Suppressor macrophage treated with lipopolysaccharide for 1 hour (primary cell): Measurements from ENCODE around the gene PHF12.

Experiments
- DNase-seq, 3 donors: peaks; one replicate each; pipeline ENCODE4 v3.0.0-alpha.2; 2020 to 2022

The PHF12 gene

DNA sequence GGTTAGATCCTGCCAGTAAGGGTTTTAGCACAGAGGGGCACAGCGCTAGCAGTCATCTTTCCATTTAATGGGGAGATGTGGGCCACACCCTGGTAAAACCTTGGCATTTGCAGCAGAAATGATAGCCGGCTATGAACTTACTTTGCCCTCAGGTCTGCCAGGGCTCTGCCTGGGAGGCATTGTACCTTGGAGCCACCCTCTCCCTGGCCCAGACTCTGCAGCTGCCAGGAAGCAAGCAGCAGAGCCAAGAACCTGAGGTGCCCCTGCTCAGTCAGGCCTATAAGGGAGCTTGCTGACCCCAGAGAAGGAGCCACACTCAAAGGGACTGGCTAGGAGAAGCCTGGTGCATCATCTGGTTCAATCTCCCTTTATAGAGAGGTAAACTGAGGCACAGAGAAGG, 23.7 kb upstream of the PHF12 start:
- DNase-seq = no peak

DNA sequence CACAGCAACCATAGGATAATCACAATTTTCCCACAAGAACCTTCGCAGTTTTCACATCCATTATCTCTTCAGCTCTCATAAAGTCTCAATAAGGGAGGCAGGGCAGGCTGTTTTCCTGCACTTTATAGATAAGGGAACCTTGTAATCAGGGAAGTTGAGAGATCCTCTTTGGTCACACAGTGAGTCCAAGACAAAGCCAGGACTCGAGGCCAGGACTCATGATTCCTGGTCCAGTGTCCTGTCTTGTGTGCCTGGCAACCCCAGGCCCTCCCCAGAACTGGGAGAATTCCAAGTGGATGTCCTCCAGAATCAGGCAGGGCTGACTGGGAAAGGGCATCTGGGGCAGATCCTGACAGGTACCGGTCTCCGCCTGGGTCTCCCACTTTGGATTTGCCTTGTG, 23.1 kb upstream of the PHF12 start:
- DNase-seq = no peak

DNA sequence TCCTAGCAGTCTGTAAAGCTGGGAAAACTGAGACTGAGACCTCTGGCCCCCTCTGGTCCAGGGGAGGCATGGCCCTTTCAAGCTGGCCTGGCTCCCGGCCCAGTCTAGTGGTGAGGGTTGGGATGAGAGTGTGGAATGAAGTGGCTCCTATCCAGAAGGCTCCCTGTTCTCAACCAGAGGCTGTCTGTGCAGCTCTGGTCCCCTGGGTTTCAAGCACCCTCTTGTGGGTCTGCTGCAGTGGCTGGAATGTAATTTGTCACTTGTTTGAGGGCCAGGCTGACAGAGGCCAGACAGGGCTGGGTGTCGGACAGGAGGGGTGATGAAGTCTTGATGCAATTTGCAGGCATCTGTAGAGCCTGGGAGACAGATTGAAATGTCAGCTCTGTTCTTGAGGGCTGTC, 22.1 kb upstream of the PHF12 start:
- no peak for DNase-seq

DNA sequence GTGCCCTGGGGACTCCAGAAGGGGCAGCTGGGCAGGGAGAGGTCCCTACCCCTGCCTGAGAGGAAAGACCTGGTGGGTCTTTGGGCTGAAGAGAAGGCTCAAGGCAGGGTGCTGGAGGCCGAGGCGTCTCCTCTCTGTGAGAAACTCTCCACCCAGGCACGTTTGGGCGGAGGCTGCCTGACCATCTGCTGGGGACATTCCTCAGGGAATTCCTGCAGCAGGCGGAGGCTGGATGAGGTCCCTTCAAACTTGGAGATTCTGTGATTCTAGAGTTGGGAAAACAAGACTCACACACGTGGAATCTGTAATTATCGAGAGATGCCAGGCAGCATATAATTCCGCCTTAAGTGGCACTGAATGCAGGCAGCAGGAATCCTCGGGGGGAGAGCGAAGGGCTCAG, 21.1 kb upstream of the PHF12 start:
- DNase-seq = no peak

DNA sequence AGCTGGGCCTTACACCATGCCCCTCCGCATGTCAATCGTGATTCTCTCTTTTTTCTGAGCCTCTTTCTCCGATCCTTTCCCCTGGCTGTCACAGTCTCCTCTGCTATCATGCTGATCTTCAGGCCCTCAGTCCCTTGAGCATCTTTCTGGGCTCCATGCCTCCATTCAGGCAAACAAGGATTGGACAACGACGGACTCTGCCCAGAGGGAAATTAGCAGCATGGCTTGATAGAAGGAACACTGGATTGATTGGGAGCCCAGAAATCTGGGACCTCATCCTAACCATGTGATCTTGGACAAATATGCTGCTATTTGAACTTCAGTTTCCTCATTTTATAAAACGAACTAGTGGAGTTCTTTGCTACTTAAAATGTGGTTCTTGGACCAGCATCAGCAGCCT, 19.6 kb upstream of the PHF12 start:
- no peak for DNase-seq

DNA sequence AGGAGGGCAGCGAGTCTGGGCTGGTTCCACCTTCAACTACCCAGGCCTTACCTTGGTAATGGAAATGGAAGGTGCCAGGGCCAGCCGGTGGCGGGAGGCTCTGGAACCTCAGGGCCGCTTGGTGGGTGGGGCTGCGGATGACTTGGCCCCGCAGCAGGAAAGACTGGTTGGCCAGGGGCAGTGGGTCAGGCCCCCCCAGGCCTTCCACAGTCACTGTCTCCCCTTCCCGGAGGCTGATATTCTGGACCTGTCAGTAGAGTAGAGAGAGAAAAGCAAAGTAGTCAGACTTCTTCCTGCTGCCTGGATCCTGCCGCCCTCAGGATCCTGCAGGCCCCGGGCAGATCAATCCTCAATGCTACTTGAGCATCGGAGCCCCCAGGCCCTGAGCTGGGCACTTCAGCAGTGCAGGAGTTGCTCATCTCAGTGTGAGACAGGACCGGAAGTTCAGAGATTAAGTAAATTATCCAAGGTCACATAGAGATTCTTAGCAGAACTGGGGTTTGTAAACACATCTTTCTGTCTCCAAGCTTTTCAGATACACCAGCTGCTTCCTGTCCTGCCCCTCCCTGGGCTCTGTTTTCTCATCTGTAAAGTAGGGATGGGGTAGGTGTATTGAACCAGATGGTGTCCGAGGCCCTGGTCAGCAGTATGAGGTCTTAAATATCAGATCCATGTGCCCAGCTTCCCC, 18.5 kb upstream of the PHF12 start:
- no peak for DNase-seq

DNA sequence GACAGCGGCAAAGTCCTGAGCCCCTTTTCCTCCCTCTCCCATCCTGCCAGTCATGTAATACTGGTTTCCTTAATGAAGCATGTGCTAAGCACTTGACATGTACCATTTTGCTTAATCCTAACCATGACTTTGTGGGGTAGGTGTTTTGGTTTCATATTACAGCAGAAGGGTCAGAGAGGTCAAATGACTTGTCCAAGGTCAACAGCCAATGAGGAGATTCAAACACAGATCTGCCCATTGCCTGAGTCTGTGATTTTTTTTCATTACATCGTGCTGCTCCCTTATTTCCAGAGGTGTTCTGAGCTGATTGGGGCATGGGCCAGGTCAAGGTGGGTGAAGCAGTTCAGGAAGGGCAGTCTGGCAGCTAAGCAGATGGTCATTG, 17.6 kb upstream of the PHF12 start:
- no peak for DNase-seq

DNA sequence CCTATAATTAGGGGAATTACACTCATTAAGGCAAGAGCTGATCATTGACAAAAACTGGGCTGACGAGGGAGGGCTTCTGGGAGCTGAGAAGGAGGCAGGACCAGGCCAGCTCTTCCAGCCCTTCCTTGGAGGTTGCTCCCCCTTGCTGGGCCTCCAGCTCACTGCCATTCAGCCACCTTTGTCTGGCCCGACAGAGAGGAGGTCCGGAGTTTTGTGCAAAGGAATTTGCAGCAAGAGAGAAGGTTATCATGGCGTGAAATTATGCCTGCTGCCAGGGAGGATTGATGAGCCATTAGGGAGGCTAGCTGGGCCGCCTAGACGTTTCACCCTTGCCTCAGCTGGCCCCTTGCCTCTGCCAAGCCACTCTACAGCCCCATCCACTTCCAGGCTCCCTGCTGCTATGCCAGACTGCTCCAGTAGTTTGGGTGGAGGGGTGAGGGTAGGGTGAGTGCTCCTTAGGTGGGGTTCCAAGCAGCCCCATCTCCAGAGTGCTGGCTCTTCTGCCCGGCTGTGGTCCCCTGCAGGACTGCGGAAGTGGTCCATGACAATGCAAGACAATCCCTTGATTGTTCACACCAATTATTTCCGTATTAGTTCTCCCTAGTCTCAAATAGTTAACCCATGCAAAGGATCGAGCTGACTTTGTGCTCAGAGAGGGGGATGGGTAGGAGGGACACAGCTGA, 17.1 kb upstream of the PHF12 start:
- DNase-seq = no peak

DNA sequence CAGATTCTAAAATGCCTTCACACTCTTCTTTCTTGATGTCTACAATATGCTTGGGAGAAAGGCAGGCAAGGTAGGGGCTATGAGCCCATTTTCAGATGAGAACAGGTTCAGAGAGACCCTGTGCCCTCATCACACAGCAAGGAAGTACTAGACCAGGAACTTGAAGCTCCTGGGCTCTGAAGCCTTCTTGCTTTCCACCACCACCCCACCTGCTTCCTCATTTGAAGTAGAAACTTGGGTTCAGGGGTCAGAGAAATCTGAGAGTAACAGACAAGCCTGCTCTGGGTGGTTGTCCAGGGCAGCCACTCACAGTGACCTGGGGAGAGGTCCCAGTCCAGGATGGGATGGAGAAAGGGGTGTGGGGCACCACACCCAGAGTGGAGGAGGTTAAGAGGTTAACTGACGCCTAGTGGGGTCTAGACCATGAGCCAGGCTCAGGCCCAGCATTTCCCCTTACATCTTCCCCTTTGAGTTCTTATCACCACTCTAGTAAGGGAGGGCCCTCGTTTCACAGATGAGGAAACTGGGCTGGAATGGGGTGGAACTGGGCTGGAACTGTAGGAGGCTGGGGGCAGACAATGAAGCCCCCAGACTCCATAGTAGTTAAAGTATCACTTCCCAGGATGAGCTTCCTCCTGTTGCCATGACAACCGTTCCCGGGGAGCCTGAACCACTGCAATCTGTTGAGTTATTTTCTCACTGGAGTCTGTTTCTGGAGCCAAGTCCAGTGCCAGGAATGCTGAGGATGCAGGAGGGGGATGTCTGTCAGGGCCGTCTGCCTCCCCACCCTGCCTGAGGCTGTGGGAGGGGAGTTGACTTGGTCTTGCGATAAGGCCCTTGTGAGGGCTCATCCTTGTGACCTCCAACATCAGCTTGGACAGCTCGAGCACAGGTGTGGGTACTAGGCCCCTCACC, 16.2 kb upstream of the PHF12 start:
- peak in 2 of 3 donors; percentile 35 to 36 for DNase-seq

DNA sequence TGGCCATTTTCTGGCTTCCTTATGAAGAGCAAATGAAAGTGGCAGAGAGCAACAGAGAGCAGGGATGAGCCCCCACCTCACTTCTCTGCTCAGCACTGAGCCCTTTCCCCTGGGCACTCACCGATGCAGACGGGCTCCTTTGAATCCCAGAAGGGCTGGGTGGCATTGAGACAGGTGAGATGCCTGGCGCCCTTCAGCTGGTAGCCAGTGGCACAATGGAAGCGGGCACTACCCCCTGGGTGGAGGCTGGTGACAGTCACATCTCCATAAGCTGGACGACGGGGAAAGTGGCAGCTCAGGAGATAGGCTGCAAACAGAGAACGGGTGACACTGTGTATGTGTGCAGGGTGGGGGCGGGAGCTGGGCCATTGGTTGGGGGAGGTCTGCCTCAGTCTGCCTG, 12.5 kb upstream of the PHF12 start:
- DNase-seq = no peak

DNA sequence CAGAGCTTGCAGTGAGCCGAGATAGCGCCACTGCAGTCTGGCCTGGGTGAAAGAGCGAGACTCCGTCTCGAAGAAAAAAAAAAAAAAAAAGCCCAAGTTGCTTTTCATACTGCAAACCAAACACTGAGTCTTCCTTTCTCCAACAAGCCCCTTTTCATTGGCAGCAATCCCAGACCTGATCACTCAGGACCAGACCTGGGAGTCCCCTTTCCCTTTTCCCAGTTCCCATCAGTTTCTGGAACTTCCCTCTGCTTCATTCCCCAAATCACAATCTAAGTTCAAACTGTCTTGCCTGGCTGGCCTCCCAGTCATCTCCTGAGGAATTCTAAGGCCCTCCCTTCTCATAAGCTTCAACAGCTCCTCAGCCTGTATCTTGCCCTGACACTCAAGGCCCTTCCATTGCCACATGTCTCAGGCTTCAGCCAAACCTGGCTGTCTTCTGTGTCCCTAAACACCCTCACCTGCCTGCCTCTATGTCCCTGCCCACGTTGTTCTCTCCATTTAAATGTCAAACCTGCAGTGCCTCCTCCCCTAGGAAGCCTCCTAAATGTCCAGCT, 11.8 kb upstream of the PHF12 start:
- DNase-seq = no peak

DNA sequence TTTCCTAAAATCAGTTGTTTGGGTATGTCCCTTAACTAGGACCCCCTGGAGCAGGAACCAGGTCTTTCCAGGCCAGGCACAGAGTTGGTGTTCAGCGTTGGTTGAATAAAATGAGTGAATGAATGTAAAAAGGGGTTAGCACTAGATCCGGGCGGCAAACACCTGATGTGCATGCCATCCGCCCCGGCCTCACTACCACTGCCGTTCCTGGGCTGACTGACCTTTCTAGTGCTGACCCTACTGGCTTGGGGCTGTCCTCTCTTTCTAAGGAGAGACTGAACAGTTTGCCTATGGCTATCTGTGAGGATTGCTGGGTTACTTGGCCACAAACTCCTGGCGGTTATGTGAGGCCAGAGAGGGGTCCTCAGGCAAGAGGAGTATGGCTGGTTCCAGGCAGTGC, 10.1 kb upstream of the PHF12 start:
- DNase-seq = no peak

DNA sequence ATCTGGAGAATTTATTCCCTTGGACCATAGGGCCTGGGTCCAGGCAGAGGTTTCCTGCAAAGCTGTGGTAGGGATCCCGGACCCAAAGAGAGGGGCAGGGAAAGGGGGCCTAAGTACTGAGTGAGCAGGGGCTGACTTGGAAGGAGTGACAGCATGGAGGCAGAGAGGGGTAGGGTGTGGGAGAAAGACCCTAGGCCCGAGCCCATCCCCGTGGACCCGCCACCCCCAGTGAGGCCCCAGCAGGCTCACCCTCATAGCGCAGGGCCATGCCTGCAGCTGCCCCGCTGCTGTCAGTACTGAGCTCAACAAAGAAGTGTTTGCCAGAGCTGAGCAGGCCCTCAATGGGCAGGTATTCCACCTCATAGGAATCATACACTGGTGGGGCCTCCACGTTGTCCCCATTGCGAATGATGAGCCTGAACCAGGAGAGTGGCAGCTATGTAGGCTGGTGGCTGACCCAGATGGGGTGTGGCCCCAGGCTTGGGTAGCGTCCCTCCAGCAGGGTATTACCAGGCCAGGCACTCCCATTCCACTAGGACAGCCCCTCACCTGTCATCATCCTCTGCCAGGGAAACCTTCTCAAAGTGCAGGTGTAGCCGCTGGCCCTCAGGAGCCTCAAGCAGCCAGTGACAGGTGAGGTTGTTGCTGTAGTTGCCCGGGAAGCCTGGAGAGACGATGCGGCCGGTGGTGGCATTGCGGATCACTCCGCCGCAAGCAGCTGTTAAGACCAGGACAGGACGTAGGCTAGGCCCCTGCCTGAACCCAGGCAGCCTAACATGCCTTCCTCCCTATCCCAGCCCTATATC, 9.1 kb upstream of the PHF12 start:
- DNase-seq = no peak

DNA sequence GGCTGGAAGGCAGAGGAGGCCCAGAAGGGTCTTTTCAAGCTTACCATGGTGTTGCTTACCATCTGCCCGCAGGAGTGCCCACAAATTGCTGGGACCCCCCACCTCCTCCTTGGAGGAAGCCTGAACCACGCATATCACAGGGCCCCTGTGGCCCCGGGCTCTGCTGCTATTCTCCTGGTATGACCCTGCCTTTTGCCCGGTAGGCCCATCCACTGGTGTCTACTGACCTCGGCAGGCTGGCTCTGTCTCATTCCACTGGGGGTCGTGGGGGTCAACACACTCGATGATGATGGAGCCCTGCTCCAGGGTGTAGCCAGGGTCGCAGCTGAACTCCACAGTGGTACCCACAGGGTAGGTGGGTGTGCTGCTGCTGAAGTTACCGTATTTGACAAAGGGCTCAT, 8.2 kb upstream of the PHF12 start:
- no peak for DNase-seq

DNA sequence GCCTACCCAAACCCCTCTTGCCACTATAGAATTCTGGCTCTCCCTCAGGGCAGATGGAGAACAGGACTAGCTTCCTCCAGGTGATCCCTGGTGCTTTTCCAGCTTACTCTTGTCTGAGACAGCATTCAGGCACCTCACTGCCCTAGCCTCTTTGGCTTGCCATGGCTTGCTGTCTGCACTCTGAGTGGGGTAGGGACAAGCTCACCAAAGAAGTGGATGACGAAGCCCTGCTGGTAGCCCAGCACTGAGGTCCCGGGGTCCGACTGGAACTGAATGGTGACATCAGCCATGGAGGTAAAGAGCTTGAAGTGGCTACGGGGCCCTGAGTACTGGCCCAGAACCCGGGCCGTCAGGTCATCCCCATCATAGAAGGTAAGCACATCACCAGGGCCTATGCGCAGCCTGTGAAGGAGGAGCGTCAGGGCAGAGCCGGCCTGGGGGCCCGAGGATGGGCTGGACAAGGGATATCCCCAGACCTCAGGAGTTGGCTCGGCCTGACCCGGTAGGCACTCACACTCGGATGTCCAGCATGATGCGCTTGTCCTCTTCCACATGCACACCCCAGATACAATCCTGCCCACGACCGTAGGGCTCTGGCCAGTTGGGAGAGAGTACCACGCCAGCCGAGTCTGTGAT, 7.6 kb upstream of the PHF12 start:
- no peak for DNase-seq

DNA sequence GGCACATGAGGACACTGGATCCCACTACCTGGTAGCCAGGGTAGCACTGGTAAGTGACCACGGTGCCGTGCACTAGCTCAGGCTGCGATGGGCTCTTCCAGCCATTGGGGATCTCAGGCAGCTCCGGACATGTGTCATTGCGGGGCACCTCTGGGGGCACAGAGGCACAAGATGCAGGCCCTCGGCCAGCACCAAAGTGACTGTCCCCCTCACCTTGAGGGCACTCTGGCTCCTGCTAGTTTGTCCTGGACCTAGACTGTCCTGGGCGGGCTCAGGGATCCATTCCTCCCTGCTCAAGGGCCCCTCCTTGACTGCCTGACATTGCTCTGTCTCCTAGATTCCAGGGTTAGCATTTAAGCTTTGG, 6.7 kb upstream of the PHF12 start:
- no peak for DNase-seq

DNA sequence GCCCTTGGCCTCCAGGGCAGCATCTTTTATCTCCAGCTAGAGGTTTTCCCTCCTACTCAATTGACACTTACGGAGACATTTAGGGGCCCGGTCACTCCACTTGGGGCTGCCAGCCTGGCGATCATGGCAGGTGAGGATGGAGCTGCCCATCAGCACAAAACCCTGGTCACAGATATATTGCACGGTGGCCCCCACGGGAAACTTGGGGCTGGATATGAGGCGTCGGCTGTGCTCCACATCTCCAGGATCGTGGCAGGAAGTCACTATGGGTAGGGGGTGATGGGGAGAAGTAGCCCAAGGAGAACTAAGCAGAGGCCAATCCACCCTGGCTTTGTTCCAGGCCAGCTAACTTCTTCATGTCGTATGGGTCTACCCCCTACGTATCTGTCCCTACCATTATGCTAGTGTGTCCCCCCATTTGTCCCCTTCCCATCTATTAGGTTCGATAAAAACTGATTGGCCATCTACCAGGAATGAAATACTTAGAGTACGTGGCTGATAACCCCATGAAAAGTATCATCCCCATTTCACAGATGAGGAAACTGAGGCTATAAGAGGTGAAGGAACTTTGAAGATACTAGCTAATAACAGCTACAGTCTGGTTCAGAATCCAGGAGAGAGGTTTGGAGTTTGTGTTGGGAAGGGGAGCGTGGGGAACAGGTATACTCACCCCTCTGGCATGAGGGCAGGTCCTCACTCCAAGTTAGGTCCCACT, 6.1 kb upstream of the PHF12 start:
- no peak for DNase-seq

DNA sequence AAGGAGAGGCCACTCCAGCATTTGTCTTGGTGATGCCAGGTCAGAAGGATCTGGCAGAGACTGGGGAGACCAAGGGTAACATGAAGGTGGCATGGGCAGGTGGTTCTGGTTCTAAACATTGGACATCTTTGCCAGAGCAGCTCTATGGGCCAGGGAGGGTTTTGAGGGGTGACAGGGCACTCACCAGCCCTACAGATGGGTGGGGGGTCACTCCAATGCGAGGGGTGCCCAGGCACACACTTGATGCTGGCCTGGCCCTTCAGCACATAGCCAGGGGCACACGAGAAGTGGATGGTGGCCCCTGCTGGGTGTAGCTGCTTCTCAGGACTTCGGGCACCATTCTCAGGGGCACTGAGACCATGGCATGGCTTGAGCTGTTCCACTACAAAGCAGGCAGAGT, 5.5 kb upstream of the PHF12 start:
- no peak for DNase-seq

DNA sequence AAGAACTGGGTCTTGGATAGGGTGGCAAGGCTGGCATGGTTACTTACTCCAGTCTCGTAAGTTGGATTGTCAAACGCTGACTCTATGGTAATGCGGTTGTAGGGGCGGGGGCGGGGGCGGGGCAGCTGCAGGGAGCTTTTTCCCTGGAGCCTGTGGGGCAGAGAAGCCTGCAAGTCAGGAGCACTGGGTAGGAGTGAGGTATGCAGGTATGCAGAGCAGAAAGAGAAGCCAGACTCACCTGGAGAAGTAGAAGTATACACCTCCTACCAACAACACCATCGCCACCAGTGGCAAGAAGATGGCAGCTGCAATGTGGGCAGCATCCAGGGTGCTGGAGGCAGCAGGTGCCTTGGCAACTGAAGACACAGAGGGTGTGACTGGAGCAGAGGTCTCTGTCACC, 4.8 kb upstream of the PHF12 start:
- no peak for DNase-seq

DNA sequence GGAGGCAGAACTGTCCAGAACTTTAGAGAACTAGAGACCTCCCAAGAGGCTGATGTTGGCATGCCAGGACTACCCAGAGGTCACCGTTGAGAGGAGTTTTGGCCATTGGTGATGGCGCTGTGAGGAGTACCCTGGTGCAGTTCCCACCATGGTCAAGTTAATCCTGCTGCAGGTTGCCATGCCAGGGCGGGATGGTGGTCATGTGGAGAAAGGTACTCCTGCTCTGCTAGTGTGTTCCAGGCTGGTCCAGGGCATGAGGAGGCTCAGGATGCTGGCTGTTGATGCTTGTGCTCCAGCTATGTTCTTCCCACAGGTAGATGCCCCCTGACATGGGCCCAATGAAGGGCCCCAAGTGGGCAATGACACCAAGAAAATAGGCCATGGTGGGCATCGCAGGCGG, 4.1 kb upstream of the PHF12 start:
- no peak for DNase-seq

DNA sequence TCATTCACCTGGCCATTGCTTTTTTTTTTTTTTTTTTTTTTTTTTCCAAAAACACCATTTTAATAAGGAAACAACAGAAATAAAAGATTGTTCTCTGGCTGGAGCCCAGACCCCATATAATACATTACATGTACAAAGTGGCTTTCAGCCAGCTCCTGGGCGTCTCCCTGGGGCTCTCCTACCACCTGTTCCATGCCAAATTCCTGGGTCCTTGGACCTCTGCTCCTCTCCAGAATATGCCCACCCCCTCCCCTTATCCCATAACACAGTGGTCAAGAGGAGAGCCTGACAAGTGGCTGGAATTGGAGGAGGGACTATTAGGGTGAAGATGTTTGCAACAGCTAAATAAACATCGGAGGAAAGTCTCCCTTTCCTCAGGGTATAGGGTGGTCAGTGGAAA, 3.6 kb upstream of the PHF12 start:
- DNase-seq = no peak
